ENCODE measurements around the gene STMN1. TPM values are rescaled to one million over a fixed set of nuclear protein-coding genes. Genes with fewer than 3 reads are reported as not detected.

STMN1 gene
- total and polyA plus RNA-seq, 11 donors = 21.1 to 95.2 (median 46.4) TPM

DNA sequence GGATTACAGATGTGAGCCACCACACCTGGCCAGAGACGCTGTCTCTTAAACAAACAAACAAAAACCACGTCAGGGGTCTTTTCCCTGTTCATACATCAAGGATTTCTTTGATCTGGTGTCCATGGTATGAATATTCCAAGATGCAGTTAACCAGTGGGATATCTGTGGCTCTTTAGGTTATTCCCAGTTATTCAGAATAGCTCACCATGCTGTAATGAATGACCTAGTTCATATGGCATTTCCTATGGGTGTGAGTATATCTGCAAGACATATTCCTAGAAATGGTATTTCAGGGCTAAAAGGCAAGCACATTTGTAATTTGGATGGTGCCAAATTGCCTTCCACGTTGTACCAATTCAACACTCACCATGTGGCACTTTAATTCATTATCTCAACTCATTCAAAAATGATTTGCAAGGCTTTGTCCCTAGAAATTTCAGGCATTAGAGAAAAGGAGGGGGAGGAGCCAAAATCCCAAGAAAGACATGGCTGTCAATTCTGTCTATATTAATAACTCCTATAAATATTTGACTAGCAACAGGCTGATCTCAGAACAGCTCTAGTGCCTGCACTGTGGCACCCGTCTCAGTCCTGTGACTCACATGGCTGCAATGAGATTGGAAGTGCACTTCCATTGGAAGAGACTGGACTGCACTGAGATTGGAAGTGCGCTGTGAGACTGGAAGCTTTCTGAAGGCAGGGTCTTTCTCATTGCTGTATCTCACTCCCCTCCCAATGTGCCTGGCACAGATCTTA lies 6.0 kb upstream of the STMN1 start:
- intact Hi-C loops (cut with DNase I) = no loop called here
- Histone ChIP-seq H3K4me1 (peaks cover 0 to 7% (median under 1%) of the 10 kb centered on the region in 12 donors), H3K27me3 (no peaks in the 10 kb centered on the region), H3K4me3 (no peak overlapping the region), H3K36me3 (no peaks in the 10 kb centered on the region), H3K9me3 (no peaks in the 10 kb centered on the region), H3K27ac (no peak overlapping the region)
- ATAC-seq (peak in 2 of 4 donors; percentile 64 to 76), DNase-seq (no peak)
- TF ChIP-seq POLR2A (IDR thresholded peaks at IDR 0.05) = no peak
- TF ChIP-seq, protein P1, sequence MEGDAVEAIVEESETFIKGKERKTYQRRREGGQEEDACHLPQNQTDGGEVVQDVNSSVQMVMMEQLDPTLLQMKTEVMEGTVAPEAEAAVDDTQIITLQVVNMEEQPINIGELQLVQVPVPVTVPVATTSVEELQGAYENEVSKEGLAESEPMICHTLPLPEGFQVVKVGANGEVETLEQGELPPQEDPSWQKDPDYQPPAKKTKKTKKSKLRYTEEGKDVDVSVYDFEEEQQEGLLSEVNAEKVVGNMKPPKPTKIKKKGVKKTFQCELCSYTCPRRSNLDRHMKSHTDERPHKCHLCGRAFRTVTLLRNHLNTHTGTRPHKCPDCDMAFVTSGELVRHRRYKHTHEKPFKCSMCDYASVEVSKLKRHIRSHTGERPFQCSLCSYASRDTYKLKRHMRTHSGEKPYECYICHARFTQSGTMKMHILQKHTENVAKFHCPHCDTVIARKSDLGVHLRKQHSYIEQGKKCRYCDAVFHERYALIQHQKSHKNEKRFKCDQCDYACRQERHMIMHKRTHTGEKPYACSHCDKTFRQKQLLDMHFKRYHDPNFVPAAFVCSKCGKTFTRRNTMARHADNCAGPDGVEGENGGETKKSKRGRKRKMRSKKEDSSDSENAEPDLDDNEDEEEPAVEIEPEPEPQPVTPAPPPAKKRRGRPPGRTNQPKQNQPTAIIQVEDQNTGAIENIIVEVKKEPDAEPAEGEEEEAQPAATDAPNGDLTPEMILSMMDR (IDR thresholded peaks at IDR 0.05) = no peak
- 67 to 76% (median 72%) methylated on average over 5 of the region's 5 CpGs for WGBS, 4 donors

DNA sequence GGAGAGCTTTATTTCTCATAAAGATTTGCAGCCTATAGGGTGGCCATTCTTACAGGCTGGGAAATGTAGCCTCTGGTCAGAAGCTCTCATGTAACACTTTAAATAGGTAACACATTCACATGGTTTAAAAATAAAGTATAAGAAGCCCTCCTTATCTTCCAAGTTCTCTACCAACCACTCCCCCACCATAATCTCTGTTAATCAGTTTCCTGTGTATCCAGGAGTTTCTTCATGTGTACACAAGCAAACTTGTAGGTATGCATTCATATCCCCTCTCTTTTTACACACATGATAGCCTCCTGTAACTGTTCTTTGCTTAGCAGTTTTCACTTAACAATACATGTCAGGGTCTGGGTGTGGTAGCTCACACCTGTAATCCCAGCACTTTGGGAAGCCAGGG lies 4.9 kb upstream of the STMN1 start:
- no peak overlapping the region for H3K4me3 ChIP-seq
- H3K27ac ChIP-seq = no peak overlapping the region
- intact Hi-C loops (cut with DNase I) = no loop called here
- DNase-seq = no peak
- H3K4me1 ChIP-seq = peaks cover 0 to 16% (median 8%) of the 10 kb centered on the region in 12 donors
- H3K36me3 ChIP-seq = no peaks in the 10 kb centered on the region
- ATAC-seq = no peak
- TF ChIP-seq POLR2A (IDR thresholded peaks at IDR 0.05) = no peak
- TF ChIP-seq, protein P1 (IDR thresholded peaks at IDR 0.05) = no peak
- H3K9me3 ChIP-seq = no peaks in the 10 kb centered on the region
- H3K27me3 ChIP-seq = no peaks in the 10 kb centered on the region

DNA sequence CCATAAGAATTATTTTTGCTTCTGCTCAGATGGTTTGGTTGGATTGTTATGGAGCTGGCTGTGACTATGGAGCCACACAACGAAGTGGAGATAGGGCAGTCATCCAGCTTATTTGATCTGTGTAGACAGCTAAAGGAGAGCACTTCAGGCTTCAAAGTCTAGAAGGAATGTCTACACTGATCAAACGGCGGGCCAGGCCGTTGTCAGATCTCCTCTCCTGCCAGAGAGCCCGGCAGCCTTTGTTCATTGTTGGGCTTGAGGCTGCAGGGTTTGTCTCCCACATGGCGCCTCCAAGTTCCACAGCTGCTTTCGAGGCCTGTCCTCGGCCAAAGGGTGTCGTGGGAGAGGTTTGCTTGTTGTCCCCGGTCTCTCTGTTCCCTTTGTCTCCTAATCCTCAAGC lies 2.8 kb upstream of the STMN1 start:
- H3K4me3 ChIP-seq = no peak overlapping the region
- no peaks in the 10 kb centered on the region for H3K9me3 ChIP-seq
- intact Hi-C loops (cut with DNase I) = loop anchor here in 2 of 10 donors (10.0 kb wide), 2 partner anchors 246 to 256 kb away; partner anchors contain the start of genes C1orf232 (in 1 of the 2), FAM110D (in 1 of the 2) and ZNF593 (in 1 of the 2)
- DNase-seq (no peak), ATAC-seq (no peak)
- WGBS, 4 donors = 28 to 41% (median 34%) methylated on average over 10 of the region's 10 CpGs
- H3K36me3 ChIP-seq = no peaks in the 10 kb centered on the region
- no peaks in the 10 kb centered on the region for H3K27me3 ChIP-seq
- H3K4me1 ChIP-seq = peaks cover 4 to 30% (median 19%) of the 10 kb centered on the region in 12 donors
- H3K27ac ChIP-seq = no peak overlapping the region
- TF ChIP-seq, protein P1 (IDR thresholded peaks at IDR 0.05) = no peak
- no peak for TF ChIP-seq POLR2A (IDR thresholded peaks at IDR 0.05)

DNA sequence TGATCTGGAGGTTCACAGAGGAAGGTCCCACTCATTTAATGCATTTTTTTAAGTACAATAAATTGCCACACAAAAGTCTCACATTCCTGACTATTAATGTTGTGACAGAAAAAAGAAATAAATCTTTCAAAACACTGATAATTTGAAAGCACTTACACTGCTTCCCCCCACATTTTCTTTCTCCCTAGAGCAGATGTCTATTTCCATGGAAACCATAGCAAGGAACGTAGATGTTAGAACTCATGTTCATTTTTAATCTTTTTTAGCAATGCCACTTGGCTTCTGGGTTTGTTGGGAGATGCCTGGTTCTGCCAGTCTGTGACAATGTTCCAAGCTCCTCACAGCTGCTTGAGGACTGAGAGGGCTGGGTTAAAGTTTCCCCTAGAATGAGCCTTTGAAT lies 1.9 kb upstream of the STMN1 start:
- H3K27ac ChIP-seq = no peak overlapping the region
- intact Hi-C loops (cut with DNase I) = loop anchor here in 2 of 10 donors (10.0 kb wide), 2 partner anchors 247 to 257 kb away; partner anchors contain the start of genes C1orf232 (in 1 of the 2), FAM110D (in 1 of the 2) and ZNF593 (in 1 of the 2)

More for the DNA sequence above, 1.9 kb upstream of the STMN1 start:
- DNase-seq = no peak
- ATAC-seq = no peak
- peaks cover 4 to 26% (median 20%) of the 10 kb centered on the region in 12 donors for H3K4me1 ChIP-seq
- peaks cover 0 to 5% (median under 1%) of the 10 kb centered on the region in 9 donors for H3K36me3 ChIP-seq
- TF ChIP-seq POLR2A (IDR thresholded peaks at IDR 0.05) = no peak
- TF ChIP-seq, protein P1 (IDR thresholded peaks at IDR 0.05) = no peak
- WGBS, 4 donors = 73 to 86% (median 80%) methylated on average over 1 of the region's 1 CpG
- no peaks in the 10 kb centered on the region for H3K27me3 ChIP-seq
- no peaks in the 10 kb centered on the region for H3K9me3 ChIP-seq
- no peak overlapping the region for H3K4me3 ChIP-seq

Data from heart left ventricle (tissue), 16 donors.